CD8-positive, alpha-beta memory T cell (primary cell): ENCODE data around the gene LPP. TPM values are rescaled to one million over a fixed set of nuclear protein-coding genes. Genes with fewer than 3 reads are reported as not detected.

Experiments
- CTCF ChIA-PET: fragments of 350-600 bp; sonication (Branson Sonifier 250); formaldehyde crosslinking; loops from one replicate; lab custom pipeline; 2021; ENCODE audit warnings: antibody characterized with exemption; lab: Charles Lee
- POLR2A ChIA-PET: fragments of 350-600 bp; sonication (Branson Sonifier 250); formaldehyde crosslinking; loops from one replicate; lab custom pipeline; 2021; ENCODE audit warnings: antibody characterized with exemption; lab: Charles Lee
- DNase-seq, 5 donors: peaks; one replicate each; pipeline versions ENCODE4 v3.0.0 to v3.0.0-alpha.2; 2020 to 2022; ENCODE audit warnings: mixed read lengths in 1 of 5
- H3K27ac ChIP-seq: one replicate; pipeline ENCODE4 v1.7.0; 2013; ENCODE audit warnings: low read depth, mild to moderate bottlenecking, low read length, moderate library complexity
- H3K27me3 ChIP-seq: 2 replicates; pipeline ENCODE4 v1.7.0; 2013; ENCODE audit warnings: low read length, mild to moderate bottlenecking; ENCODE audit not compliant: insufficient read depth, poor library complexity, severe bottlenecking
- H3K36me3 ChIP-seq: 2 replicates; pipeline ENCODE4 v1.7.0; 2013; ENCODE audit warnings: mild to moderate bottlenecking, low read length, moderate library complexity; ENCODE audit not compliant: insufficient read depth
- H3K4me1 ChIP-seq: 2 replicates; pipeline ENCODE4 v1.7.0; 2013; ENCODE audit warnings: mild to moderate bottlenecking, low read length, moderate library complexity; ENCODE audit not compliant: insufficient read depth
- H3K4me3 ChIP-seq: 2 replicates; pipeline ENCODE4 v1.7.0; 2013; ENCODE audit warnings: mild to moderate bottlenecking, low read length
- H3K9me3 ChIP-seq: 2 replicates; pipeline ENCODE4 v1.7.0; 2013; ENCODE audit warnings: mild to moderate bottlenecking, low read length
- H3K27ac Mint-ChIP-seq, 8 donors: one replicate each; pipeline ENCODE4 v1.8.0; 2020 to 2021; ENCODE audit warnings: mixed read lengths in 8 of 8, mild to moderate bottlenecking in 6 of 8, inconsistent platforms in 3 of 8, moderate library complexity in 3 of 8
- H3K27me3 Mint-ChIP-seq, 2 donors: one replicate each; pipeline ENCODE4 v1.8.0; 2020 to 2021; ENCODE audit warnings: mixed read lengths in 2 of 2, mild to moderate bottlenecking in 1 of 2, moderate library complexity in 1 of 2
- H3K36me3 Mint-ChIP-seq, 3 donors: one replicate each; pipeline ENCODE4 v1.8.0; 2020 to 2021; ENCODE audit warnings: mixed read lengths in 3 of 3, inconsistent platforms in 1 of 3, mild to moderate bottlenecking in 1 of 3
- H3K4me1 Mint-ChIP-seq, 3 donors: one replicate each; pipeline ENCODE4 v1.8.0; 2020 to 2021; ENCODE audit warnings: mixed read lengths in 3 of 3, inconsistent platforms in 1 of 3, mild to moderate bottlenecking in 1 of 3
- H3K4me3 Mint-ChIP-seq, 7 donors: one replicate each; pipeline ENCODE4 v1.8.0; 2020 to 2021; ENCODE audit warnings: mixed read lengths in 7 of 7, mild to moderate bottlenecking in 6 of 7, moderate library complexity in 4 of 7, inconsistent platforms in 2 of 7
- H3K9me3 Mint-ChIP-seq, 5 donors: one replicate each; pipeline ENCODE4 v1.8.0; 2020 to 2022; ENCODE audit warnings: mixed read lengths in 5 of 5, mild to moderate bottlenecking in 3 of 5, moderate library complexity in 2 of 5, inconsistent platforms in 1 of 5
- polyA plus RNA-seq: library from polyadenylated mRNA; unstranded; fragments of 300-500 nt; fragmentation: Illumina TruSeq; gene quantifications from one replicate; pipeline ENCODE4 v1.2.3, GENCODE V29; 2021
- total RNA-seq, 2 experiments: library from RNA; stranded (reverse); gene quantifications; one replicate each; pipeline ENCODE4 v1.2.3, GENCODE V29; 2021

LPP gene
- total and polyA plus RNA-seq, 3 experiments from 2014 or later: 13.4 to 23.5 (median 18.0) TPM

DNA sequence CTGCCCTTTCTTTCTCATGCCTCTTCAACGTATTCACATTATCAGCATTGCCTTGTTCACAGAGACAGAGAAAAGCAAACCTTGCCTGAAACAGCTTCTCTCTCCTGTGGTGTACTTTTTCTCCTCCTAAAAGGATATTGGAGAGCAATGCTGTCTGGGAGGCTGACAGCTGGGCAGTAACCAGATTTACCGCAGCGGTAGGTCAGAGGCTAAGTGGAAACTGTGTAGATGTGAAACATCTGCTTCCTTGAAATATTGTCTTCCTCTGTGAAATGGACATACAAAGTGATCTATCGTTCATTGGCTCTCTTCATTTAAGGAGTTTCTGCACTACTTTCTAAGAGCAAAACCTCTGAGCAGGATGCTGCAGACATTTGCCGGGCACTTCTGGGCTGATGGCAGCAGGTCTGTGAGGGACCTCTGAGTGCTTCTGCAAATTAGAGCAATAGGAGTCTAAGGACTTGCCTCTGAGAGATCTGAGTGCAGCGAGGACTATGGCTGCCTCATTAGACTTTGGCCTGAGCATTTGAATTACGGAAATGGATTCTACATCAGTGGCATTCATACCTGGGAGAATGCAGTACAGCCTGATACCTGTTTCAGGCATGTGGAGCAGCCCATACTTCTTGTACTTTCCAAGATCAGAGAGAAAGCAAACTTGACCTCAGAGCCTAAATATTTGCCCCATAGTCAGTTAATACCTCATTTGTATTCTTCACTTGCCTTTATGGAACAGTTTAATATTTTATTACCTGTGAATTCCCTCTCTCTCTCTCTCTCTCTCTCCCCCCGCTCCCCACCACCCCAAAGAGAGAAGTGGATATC, 757.3 kb downstream of the LPP start:
- H3K36me3 Mint-ChIP-seq: peaks cover 0 to 2% (median 0%) of the 10 kb centered on the region in 3 donors
- H3K4me3 Mint-ChIP-seq: no peak overlapping the region
- DNase-seq: no peak
- Histone ChIP-seq H3K27ac (no peak overlapping the region), H3K4me3 (no peak overlapping the region), H3K27me3 (no peaks in the 10 kb centered on the region), H3K36me3 (no peaks in the 10 kb centered on the region), H3K4me1 (peaks cover 9% of the 10 kb centered on the region), H3K9me3 (no peaks in the 10 kb centered on the region)
- peak overlapping the region in 1 of 8 donors; percentile 46 for H3K27ac Mint-ChIP-seq
- H3K27me3 Mint-ChIP-seq: no peaks in the 10 kb centered on the region
- ChIA-PET CTCF (no interaction called here), POLR2A (interaction anchor here (0.7 kb wide), 1 partner anchor 197 kb away, joined by 3 read pairs; no protein-coding TSS in a partner anchor)
- peaks cover 18 to 21% (median 21%) of the 10 kb centered on the region in 3 donors for H3K4me1 Mint-ChIP-seq
- H3K9me3 Mint-ChIP-seq: peaks cover 0 to 1% (median 0%) of the 10 kb centered on the region in 5 donors

DNA sequence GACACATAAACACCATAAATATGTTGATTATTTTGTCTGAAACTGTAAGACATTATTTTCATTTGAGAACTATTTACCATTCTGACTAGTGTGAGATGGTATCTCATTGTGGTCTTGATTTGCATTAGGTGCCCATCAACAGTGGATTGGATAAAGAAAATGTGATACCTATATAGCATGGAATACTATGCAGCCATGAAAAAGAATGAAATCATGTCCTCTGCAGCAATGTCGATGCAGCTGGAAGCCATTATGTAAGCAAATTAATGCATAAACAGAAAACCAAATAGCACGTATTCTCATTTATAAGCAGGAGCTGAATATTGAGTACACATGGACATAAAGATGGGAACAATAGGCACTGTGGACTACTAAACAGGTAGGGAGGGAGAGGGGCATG, 759.1 kb downstream of the LPP start:
- H3K36me3 Mint-ChIP-seq: peaks cover 0 to 2% (median 0%) of the 10 kb centered on the region in 3 donors
- H3K4me3 ChIP-seq: no peak overlapping the region

DNA sequence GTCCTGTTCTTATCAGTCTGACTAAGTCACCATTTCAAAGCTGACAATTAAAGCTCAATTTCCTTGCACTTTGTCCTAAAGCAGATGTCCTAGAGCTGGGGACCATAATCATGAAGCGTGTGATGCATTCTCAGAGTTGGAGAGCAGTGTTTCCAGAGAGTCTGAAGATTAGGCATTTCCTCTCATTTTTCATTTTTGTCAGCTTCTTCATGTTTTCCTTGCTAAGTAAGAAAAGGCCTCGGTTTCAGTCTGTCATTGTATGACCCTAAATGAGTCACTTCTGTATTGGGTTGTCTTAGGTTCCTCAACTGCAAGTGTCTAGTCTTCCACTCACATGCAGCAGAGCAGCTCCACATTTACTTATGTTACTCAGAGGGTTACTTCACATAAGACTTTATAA, 760.6 kb downstream of the LPP start:
- no peaks in the 10 kb centered on the region for H3K27me3 Mint-ChIP-seq
- Histone ChIP-seq H3K9me3 (no peaks in the 10 kb centered on the region), H3K4me3 (no peak overlapping the region), H3K4me1 (peaks cover 28% of the 10 kb centered on the region), H3K27ac (no peak overlapping the region), H3K27me3 (no peaks in the 10 kb centered on the region), H3K36me3 (no peaks in the 10 kb centered on the region)
- peaks cover 0 to 1% (median 0%) of the 10 kb centered on the region in 5 donors for H3K9me3 Mint-ChIP-seq
- H3K4me3 Mint-ChIP-seq: no peak overlapping the region
- no peaks in the 10 kb centered on the region for H3K36me3 Mint-ChIP-seq
- CTCF ChIA-PET: interaction anchor here (1.6 to 4.1 kb wide), 2 partner anchors 9 to 1174 kb away, joined by 5 to 16 read pairs; no protein-coding TSS in a partner anchor
- H3K4me1 Mint-ChIP-seq: peaks cover 38 to 43% (median 42%) of the 10 kb centered on the region in 3 donors
- peak overlapping the region in 3 of 8 donors; percentile 4 to 52 (median 43) for H3K27ac Mint-ChIP-seq
- POLR2A ChIA-PET: no interaction called here
- no peak for DNase-seq

More for the DNA sequence above, 759.1 kb downstream of the LPP start:
- no peak overlapping the region for H3K27ac Mint-ChIP-seq
- H3K9me3 Mint-ChIP-seq: peaks cover 0 to 1% (median 0%) of the 10 kb centered on the region in 5 donors
- Histone ChIP-seq H3K9me3 (no peaks in the 10 kb centered on the region), H3K4me1 (peaks cover 27% of the 10 kb centered on the region), H3K27me3 (no peaks in the 10 kb centered on the region), H3K36me3 (no peaks in the 10 kb centered on the region), H3K27ac (no peak overlapping the region)
- POLR2A ChIA-PET: no interaction called here
- H3K4me1 Mint-ChIP-seq: peaks cover 37 to 40% (median 39%) of the 10 kb centered on the region in 3 donors
- H3K27me3 Mint-ChIP-seq: no peaks in the 10 kb centered on the region
- no peak for DNase-seq
- CTCF ChIA-PET: no interaction called here
- H3K4me3 Mint-ChIP-seq: no peak overlapping the region

DNA sequence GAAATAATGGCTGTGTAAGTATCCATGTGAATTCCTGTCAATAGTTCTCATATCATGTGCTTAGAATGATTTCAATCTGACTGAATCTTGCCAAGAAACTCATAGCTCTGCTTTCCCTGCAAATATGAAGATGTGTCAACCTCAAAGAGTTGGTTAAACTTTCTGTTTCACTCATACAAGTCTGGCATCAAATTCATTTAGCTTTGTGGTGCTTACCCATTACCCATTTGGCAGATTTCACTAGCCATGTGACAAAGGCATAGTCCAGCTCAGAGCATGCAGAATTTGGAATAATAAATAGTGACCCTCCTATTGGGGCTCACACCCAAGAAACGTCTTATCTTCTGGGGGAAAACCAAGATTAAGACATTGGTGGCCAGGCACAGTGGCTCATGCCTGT, 761.2 kb downstream of the LPP start:
- DNase-seq: no peak
- ChIA-PET POLR2A (no interaction called here), CTCF (interaction anchor here (1.6 to 4.1 kb wide), 2 partner anchors 8 to 1175 kb away, joined by 5 to 16 read pairs; no protein-coding TSS in a partner anchor)
- Mint-ChIP-seq H3K4me3 (peak overlapping the region in 1 of 7 donors; percentile 57), H3K9me3 (peaks cover 0 to 1% (median 0%) of the 10 kb centered on the region in 5 donors), H3K36me3 (no peaks in the 10 kb centered on the region), H3K4me1 (peaks cover 38 to 43% (median 42%) of the 10 kb centered on the region in 3 donors), H3K27me3 (no peaks in the 10 kb centered on the region), H3K27ac (peak overlapping the region in 3 of 8 donors; percentile 4 to 52 (median 14))
- H3K36me3 ChIP-seq: no peaks in the 10 kb centered on the region
- peaks cover 28% of the 10 kb centered on the region for H3K4me1 ChIP-seq
- H3K27me3 ChIP-seq: no peaks in the 10 kb centered on the region
- no peaks in the 10 kb centered on the region for H3K9me3 ChIP-seq
- no peak overlapping the region for H3K27ac ChIP-seq
- H3K4me3 ChIP-seq: no peak overlapping the region

DNA sequence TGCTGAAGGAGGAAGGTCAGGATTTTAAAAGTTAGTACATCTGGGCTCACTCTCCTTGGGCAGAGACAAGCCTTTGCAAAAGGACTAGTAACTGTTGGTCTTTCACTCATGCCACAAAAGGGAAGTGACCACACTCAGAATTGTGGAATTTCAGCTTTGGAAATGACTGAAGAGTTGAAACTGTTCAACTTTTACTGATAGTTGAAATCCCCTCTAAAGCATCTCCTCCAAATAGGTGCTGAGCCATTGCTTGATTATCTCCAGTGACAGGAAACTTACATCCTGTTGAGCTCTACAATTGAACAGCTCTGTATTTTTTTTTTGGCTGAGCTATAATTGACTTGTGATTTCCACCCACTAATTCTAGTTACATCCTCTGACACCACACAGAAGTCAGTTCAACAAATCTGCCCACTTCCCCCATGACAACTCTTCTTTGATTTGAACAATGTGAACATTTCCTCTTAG, 763.0 kb downstream of the LPP start:
- Histone ChIP-seq H3K4me1 (peaks cover 28% of the 10 kb centered on the region), H3K4me3 (no peak overlapping the region), H3K27ac (no peak overlapping the region), H3K36me3 (no peaks in the 10 kb centered on the region), H3K9me3 (no peaks in the 10 kb centered on the region), H3K27me3 (no peaks in the 10 kb centered on the region)
- ChIA-PET POLR2A (no interaction called here), CTCF (interaction anchor here (1.0 to 4.1 kb wide), 3 partner anchors 125 to 1178 kb away, joined by 3 to 16 read pairs (median 5); no protein-coding TSS in a partner anchor)
- no peaks in the 10 kb centered on the region for H3K36me3 Mint-ChIP-seq
- H3K27me3 Mint-ChIP-seq: no peaks in the 10 kb centered on the region
- peaks cover 0 to 1% (median 0%) of the 10 kb centered on the region in 5 donors for H3K9me3 Mint-ChIP-seq
- H3K27ac Mint-ChIP-seq: peak overlapping the region in 7 of 8 donors; percentile 40 to 76 (median 72)
- peak overlapping the region in 6 of 7 donors; percentile 6 to 26 (median 24) for H3K4me3 Mint-ChIP-seq
- H3K4me1 Mint-ChIP-seq: peaks cover 38 to 43% (median 42%) of the 10 kb centered on the region in 3 donors
- peak in 2 of 5 donors; percentile 32 to 34 for DNase-seq

DNA sequence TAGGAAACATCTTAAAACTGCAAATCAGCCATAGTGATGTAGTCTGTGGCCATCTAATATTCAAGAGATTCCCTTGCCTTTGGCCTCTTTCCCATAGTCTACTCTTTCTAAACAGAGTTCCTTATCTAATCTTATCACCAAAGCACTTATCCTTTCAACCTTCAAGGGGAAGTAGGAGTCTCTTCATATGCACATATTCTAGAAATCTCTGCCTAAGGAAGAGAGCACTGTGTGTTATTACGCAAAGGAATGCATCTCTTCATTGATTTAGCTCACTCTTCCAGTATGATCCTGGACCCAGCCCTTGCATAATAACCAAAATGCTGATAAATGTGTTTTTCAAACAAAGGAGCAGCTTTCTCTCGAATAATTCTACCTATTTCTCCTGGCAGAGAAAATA, 764.1 kb downstream of the LPP start:
- H3K27me3 Mint-ChIP-seq: peaks cover 0 to 1% of the 10 kb centered on the region in 2 donors
- no peaks in the 10 kb centered on the region for H3K9me3 Mint-ChIP-seq
- H3K9me3 ChIP-seq: no peaks in the 10 kb centered on the region
- DNase-seq: no peak
- H3K4me3 Mint-ChIP-seq: peak overlapping the region in 4 of 7 donors; percentile 4 to 60 (median 30)
- no peaks in the 10 kb centered on the region for H3K36me3 ChIP-seq
- H3K4me1 Mint-ChIP-seq: peaks cover 38 to 43% (median 42%) of the 10 kb centered on the region in 3 donors
- H3K4me1 ChIP-seq: peaks cover 28% of the 10 kb centered on the region
- no peak overlapping the region for H3K27ac ChIP-seq
- H3K36me3 Mint-ChIP-seq: no peaks in the 10 kb centered on the region
- POLR2A ChIA-PET: no interaction called here
- CTCF ChIA-PET: interaction anchor here (1.1 to 1.4 kb wide), 2 partner anchors 1179 to 1180 kb away, joined by 4 to 5 read pairs; no protein-coding TSS in a partner anchor
- no peak overlapping the region for H3K4me3 ChIP-seq
- H3K27ac Mint-ChIP-seq: peak overlapping the region in 7 of 8 donors; percentile 2 to 76 (median 62)
- H3K27me3 ChIP-seq: no peaks in the 10 kb centered on the region

DNA sequence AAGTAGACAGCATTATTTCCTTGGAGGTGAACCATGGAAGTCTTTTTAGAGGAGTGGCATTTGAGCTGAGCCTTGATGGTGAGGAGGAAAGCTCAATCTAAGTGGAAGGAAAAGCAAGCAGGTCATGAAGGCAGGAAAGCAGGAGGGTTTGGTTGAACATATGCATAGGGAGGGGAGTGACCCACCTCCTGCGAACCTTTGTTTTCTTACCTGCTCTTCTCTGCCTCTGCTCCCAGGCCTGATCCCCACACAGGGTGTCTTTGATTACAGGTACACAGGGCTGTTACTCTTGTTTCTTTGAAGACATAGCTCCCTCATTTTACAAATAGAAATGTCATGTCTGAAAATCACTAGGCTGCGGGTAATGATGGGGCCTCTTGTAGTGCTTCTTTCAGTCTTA, 769.7 kb downstream of the LPP start:
- CTCF ChIA-PET: interaction anchor here (1.1 to 1.9 kb wide), 2 partner anchors 9 to 1183 kb away, joined by 3 to 5 read pairs; no protein-coding TSS in a partner anchor

More for the DNA sequence above, 769.7 kb downstream of the LPP start:
- Mint-ChIP-seq H3K4me1 (no peaks in the 10 kb centered on the region), H3K27ac (no peak overlapping the region), H3K4me3 (no peak overlapping the region), H3K36me3 (no peaks in the 10 kb centered on the region), H3K9me3 (no peaks in the 10 kb centered on the region), H3K27me3 (peaks cover 0 to 2% of the 10 kb centered on the region in 2 donors)
- Histone ChIP-seq H3K4me1 (no peaks in the 10 kb centered on the region), H3K9me3 (no peaks in the 10 kb centered on the region), H3K4me3 (no peak overlapping the region), H3K36me3 (no peaks in the 10 kb centered on the region), H3K27me3 (no peaks in the 10 kb centered on the region), H3K27ac (no peak overlapping the region)
- POLR2A ChIA-PET: no interaction called here
- no peak for DNase-seq
